Measurements from ENCODE around the gene ANKRD39.
A peak's percentile ranks its signal among the peaks of the same experiment; 100 is the strongest.

Gene ANKRD39

DNA sequence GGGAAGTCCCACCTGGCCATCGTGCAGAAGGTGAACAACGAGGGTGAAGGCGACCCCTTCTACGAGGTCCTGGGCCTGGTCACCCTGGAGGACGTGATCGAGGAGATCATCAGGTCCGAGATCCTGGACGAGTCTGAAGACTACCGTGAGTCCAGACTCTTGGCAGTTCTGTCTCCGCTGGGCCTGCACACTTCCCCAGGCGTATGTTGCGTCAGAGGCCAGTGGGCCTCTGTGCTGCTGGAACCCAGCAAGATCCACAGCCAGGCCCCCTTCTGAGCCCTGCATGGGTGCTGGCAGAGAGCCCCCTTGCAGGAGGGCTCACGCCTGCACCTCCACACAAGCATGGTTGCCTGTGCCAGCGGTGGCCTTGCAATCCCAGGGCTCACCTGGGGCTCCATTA lies 32.8 kb downstream of the ANKRD39 start:
- DNase-seq = no peak

DNA sequence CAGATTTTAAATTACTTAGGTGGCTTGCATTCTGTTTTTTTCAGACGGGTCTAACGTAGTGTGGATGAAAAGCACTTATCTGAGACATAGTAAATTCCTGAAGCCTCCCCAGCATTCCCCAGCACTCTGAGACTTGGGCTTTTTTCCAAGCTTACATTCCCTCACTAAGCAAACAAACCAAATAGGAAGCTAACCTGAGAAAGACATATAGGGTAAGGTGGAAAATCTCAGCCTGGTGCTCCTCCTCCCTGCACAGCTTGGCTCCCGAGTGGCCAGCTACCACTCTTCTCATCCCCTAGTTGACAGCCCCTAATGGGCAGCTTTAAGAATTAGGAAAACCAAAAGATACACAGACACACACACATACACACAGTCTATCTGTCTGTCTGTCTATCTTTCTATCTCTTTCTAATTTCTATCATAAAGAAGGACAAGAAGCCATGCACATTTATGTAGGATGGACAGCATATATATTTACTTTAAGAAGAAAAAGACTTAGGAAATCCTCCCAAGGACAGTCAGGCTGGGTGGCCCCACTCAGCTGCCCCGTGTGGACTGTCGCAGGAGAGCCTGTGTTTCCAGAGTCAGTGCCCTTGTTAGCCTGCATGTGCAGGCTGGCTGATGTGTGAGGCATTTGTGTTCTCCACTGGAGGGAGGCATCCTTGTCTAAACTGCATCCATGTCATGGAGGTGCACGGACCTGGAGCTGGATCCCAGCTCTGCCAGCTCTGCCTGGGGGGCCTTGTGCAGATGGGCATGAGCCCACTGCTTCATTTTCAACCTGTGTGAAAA lies 33.5 kb downstream of the ANKRD39 start:
- no peak for DNase-seq

DNA sequence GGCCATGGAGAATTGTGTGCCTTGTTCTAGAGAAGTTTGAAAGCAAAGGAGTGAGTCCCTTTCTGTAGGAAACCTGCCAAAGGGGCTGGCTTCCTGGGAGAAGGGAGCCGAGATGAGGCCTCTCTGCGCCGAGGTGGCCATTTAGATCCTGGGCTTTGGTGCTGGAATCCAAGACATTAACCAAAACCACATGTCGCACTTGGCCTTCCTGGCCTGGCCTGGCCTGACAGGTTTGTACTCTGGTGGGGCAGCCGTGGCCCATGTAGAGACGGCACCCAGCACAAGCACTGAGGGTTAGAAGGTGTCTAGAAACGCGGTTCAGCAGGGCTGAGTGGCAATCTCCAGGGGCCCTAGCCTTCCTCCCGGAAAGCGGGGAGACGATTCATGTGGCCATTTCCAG lies 34.6 kb downstream of the ANKRD39 start:
- no peak for DNase-seq

DNA sequence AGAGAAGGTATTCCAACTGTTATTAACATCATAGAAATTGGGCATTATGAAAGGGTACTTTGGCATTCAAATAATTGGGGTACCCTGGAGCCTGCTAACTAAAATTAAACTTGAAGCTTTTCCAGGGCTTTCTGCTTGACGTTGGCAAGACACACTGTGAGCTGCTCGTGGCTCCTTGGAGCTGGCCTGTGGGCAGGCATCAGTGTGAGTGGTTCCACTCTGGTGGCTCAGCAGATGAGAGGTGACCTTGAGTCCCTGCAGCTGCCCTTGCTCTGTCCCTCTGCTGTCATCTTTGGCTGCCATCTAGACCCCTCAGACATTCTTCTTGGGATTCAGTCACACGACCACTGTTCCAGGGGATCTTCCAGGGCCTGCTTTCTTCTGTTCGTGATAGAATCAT lies 35.0 kb downstream of the ANKRD39 start:
- no peak for DNase-seq

DNA sequence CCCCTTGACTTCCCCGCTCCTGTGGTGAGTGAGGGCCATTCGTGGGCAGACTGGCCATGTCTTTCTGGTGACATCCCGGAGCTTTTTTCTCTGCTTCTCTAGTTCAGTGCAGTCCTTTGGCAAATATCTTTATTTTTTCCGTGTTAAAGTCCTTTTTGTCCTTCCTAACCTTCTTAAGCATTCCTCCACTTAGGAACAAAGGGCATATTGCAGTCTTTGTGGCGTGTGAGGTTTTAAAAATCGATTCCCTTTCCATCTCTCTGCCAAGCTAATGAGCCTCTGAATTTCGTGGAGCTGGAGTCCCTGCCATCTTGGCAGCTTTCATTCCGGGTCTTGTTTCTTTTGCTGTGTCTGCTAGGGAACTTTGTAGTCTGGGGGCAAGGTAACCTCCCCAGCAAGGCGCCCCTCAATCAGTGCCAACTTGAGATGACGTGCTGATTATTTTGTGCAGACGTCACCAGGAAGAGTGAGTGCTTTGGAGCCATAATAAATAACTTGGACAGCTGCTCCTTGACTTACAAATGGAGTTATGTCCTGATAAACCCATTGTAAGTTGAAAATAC lies 36.6 kb downstream of the ANKRD39 start:
- no peak for DNase-seq

DNA sequence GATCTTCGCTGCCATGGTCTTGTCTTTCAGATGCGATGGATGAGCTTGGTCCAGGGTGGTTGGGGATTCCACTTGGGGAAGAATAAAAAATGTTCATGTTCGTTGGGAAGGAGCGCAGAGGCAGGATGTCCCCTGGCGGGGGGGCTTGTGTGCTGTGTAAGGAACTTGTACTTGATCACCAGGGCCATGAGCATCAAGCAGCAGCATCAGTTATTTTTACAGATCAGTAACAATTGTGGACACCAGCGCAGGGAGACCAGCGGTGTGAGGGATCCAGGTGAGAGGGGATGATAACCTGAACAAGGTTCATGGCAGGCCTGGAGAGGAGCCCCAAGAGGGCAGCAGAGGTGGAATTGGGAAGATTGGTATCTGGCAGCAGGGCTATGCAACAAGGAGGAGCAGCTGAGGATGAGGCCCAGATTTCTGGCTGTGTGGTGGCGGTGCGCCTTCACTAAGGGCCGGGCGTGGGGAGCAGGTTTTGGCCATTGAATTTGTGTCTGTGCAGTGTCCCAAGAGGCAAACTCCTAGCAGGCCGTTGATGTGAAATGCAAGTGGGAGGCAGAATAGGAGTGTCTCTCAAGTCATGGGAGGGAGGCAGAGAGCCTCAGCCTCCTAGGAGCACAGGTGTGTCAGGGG lies 37.8 kb downstream of the ANKRD39 start:
- DNase-seq = no peak

DNA sequence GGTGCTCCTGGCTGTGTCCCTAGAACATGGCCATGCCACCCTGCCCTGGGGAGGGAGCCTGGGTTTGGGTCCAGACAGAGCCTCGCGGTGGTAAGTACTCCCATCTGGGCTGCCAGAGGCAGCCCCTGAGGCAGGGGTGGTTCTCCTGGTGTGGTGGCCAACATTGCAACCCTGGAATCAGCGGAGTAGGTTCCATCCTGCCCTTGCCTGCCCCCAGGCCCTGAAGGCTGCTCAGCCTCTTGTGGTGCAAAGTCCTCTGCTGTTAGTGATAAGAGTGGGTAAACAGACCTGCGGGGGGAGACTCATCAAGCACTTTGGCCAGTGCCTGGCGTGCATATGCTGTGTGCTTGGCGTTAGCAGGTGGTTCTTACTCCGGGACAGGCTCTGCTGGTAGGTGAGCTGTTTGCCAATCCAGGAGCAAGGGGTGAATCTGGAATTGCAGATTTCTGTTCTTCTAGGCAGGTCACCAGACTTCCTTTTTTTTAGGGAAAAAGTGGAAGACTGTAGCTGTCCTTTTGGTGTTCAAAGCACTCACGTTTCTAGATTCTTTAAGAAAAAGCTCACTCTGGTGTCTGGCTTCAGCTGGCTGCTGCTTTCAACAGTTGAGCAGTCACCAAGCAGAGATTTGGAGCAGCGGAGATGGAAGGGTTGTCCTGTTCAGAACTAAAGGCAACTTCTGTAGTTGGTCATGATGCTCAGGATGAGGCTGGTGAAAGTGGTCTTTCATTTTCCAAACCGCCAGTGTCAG lies 38.5 kb downstream of the ANKRD39 start:
- DNase-seq = no peak

DNA sequence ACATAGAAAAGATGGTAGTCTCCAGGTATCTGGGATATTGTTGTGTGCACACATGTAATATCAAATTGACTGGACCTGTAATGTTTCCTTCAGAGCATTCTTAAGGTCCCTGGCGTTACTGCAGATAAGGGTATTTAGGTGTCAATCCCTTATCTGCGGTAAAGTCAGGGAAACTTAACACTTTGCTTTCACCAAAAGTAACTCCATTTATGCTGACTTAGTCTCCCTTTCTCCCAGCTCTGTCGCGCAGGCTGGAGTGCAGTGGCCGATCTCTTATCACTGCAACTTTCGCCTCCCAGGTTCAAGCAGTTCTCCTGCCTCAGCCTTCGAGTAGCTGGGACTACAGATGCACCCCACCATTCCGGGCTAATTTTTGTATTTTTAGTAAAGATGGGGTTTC lies 39.9 kb downstream of the ANKRD39 start:
- DNase-seq = no peak

DNA sequence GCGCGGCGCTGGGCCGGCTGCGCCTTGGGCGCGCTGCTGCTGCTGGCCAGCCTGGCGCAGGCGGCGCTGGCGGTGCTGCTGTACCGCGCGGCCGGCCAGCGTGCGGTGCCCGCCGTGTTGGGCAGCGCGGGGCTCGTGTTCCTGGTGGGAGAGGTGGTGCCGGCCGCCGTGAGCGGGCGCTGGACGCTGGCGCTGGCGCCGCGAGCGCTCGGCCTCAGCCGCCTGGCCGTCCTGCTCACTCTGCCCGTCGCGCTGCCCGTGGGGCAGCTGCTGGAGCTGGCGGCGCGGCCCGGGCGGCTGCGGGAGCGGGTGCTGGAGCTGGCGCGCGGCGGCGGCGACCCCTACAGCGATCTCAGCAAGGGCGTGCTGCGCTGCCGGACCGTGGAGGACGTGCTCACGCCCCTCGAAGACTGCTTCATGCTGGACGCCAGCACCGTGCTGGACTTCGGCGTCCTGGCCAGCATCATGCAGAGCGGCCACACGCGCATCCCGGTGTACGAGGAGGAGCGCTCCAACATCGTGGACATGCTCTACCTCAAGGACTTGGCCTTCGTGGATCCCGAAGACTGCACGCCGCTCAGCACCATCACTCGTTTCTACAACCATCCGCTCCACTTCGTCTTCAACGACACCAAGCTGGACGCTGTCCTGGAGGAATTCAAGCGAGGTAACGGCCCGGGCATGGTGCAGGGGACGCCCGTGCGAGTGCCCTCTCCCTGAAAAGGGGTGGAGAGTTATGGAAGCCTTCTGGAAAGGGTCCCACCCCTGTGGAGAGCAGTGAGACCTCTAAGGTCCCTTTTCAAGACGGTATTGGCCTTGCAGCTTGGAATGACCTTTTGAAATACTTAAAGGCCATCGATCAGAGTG lies 40.7 kb downstream of the ANKRD39 start:
- DNase-seq = no peak

DNA sequence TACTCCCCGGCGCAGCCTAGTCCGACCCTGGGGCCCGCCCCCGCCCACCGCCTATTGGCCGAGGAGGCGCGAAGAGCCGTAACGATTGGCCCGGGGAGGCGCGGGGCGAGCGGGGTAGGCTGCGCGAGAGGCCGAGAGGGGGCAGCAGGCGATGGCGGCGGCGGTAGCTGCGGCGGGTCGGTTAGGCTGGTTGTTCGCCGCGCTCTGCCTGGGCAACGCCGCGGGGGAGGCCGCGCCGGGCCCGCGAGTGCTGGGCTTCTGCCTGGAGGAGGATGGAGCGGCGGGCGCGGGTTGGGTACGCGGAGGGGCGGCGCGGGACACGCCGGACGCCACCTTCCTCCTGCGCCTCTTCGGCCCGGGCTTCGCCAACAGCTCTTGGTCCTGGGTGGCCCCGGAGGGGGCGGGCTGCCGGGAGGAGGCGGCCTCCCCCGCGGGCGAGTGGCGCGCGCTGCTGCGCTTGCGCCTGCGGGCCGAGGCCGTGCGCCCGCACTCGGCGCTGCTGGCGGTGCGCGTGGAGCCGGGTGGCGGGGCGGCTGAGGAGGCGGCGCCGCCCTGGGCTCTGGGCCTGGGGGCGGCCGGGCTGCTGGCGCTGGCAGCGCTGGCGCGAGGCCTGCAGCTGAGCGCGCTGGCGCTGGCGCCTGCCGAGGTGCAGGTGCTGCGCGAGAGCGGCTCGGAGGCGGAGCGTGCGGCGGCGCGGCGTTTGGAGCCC lies 41.5 kb downstream of the ANKRD39 start, which contains the start of gene CNNM3:
Gene CNNM3 (plus strand): TSS at position 142 of the 709 bp plus-strand sequence. CDS start 10 bp downstream, at position 152.
- DNase-seq = peak; percentile 91

DNA sequence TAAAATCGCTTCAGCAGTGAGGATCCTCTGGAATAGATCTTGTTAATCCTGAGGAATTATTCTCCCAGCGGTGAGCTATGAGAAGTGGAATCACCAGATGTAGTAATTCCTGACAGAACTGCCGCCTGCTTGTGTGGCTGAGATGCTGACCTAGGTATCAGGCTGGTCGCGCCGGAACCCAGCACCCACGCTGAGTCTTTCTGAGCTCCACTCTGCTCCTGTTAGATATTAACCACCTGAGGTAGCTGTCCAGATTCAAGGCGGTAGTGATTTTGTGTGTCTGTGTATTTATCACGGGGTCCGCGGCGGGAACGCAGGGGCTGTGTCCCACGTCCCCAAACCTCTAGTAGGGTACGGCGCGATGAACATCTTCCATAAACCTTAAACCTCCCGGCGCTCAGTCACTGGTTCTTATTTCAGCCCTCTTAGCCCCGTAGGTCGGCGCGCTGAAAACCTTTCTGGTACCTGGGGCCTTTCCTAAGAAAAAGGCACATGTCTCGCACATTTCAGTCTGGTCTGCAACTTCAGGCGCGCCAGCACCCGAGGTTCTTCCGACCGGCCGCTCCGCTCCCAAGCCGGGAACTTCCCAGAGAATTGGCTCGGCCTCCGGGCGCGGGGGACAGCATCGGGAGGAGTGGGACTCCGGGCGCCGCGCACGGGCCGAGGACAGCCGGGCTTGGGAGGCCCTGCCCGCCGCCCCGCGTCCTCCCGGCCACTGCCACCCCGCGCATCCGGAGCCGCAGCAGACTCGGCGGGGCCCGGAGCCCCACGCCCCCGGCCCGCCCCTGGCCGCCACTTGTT lies 42.3 kb downstream of the ANKRD39 start:
- no peak for DNase-seq

DNA sequence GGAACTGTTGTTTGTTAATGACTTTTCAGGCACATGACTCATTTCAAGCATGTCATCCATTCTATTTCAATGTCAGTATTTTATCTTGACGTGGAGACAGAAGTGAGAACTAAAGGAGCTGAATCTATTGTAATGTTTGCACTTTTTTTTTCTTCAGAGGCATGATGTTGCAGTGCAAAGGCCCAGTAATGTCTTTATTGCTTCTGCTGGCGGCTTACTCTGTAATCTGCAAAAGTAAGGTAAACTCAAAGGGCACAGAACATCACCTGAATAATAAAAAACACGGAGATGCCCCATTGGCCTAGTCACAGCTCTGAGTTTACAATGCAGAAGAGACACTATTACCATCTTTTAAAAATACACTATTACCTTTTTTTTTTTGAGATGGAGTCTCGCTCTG lies 44.2 kb downstream of the ANKRD39 start:
- no peak for DNase-seq

DNA sequence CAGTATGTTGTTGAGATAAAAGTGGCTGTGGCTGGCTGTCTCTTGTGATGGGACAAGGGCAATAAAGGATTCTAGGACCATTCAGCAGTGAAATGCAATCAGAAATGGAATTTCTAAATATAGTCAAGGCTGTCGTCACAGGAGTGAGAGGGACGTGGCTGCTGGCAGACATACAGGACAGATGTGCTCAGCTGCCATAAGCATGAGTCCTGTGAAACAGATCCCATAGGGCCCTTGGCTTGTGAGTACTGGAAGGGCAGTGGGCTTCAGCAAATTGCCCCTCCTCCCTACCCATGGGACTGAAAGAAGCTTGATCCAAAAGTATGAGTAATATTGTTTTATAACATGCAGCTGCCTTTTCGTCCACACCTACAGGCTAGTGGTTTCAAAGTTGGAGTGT lies 45.9 kb downstream of the ANKRD39 start:
- no peak for DNase-seq

DNA sequence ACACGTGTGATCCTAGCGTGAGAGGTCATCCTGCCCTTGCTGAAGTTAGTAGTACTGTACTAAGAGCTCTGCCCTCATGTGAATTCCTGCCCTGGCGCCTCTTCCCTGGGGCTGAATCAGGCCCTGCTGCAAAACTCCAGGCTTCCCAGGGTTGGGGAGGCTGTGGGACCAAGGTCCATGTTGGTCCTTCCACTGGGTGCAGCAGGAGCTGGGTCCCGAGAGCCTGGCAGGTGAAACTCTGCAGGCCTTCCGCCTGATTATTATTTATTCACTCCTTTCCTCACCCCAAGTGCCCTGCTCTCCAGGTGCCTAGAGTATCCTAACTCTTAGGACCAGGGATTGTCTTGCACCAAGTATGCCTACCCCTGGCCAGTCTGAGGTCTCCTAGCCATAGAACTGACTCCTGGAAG lies 47.0 kb downstream of the ANKRD39 start:
- no peak for DNase-seq

DNA sequence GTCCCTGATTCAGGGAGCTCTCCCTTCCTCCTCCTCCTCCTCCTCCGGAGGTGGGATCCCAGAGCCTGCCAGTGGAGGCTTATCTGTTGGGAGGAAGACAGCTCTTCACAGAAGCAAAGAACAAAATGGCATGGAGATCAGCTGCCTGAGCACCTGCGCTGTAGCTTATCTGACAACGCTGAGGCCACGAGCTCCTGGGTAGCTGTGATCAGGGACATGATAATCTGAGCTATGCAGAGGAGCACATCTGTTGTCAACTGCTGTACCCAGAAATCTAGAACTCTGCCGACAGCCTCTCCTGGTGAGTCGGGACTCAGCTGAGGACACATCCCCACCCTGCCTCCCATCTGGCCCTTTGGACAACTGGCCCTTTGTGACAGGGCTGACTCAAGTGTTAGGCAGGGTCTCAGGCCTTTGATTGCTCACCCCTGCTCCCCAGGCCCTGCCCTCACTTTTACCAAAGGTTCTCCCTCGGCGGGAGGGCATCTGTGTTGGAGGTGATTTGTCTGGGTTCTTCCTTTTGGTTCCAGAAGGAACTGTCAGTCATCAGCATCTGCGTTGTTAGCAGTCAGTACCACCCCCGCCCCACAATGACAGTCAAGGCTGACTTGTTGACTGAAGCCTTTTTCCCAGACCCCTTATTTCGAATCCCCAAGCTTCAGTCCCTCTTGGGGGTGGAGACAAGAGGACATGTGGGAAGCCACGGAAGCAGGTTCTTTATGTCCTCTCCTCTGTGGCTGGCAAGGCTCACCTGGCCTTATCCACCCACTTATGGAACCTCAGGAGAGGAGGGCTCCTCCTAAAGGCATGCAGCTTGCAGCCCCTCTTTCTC lies 47.6 kb downstream of the ANKRD39 start:
- no peak for DNase-seq

DNA sequence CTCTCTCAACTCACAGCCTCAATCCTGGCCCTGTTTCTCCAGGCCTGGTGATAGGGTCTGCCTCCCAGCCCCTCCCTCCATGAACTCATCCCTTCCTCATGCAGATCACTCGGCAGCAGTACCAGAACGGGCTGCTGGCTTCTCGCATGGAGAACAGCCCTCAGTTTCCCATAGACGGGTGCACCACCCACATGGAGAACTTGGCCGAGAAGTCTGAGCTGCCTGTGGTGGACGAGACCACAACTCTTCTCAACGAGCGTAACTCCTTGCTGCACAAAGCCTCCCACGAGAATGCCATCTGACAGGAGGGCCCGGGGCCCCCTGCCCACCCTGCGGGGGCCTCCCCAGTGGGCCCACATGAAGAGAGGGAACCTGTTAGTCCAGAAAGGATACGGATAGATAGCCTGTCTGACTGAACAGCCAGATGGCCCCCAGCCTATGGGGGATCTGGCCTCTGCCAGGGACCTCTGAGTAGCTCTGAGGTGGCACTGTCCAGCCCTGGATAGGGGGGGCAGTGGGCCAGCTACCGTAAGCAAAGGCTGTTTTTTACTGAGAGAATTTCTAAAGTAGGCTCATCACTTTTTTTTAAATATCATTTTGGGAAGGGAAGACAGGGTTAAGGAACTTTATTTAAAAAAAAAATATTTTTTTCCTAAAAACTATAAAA lies 48.5 kb downstream of the ANKRD39 start:
- no peak for DNase-seq

DNA sequence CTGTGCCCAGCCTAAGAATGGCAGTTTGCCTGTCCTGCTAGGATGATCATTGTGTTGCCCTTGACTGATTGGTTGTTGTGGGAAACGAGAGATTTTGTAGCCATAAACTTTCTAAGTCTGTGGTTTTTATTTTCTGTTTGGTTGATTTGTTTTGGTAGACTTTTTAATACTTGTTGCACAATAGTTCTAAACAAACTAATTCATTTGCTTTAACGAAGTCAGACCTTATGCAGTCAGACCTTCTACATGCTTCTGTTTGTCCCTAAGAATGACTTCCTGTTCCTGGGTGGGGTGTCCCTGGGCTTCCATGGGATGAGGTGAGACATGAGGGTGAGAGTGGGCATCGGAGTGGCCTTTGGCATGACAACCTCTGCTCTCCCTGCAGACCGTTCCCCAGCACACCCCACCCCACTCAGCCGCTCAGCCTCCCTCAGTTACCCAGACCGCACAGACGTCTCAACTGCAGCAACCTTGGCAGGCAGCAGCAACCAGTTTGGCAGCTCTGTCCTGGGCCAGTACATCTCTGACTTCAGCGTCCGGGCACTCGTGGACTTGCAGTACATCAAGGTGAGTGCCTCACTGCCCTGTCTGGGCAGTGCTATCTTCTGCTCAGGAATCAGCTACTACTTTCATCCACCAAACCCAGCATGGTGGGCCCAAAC lies 49.5 kb downstream of the ANKRD39 start:
- DNase-seq = no peak

DNA sequence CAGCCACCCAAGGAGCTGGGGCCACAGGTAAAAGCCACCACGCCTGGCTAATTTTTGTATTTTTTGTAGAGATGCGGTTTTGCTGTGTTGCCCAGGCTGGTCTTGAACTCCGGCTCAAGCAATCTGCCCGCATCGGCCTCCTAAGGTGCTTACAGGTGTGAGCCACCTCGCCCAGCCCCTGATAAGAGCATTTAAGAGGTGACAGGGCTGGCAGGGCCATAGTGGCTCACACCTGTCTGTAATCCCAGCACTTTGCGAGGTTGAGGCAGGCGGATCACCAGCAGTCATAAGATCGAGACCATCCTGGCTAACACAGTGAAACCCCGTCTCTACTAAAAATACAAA lies 50.7 kb downstream of the ANKRD39 start:
- DNase-seq = no peak
